HepG2 (cell line): ENCODE results near the gene CS. TPM values are rescaled to one million over a fixed set of nuclear protein-coding genes. Genes with fewer than 3 reads are reported as not detected.

Source experiments
- ARID5B ChIP-seq: IDR thresholded peaks from 2 replicates; pipeline ENCODE4 v1.4.0; 2020; ENCODE audit warnings: mild to moderate bottlenecking, missing genetic modification reagents
- BHLHE40 ChIP-seq: IDR thresholded peaks from 2 replicates; pipeline ENCODE4 v1.6.1; 2011; ENCODE audit warnings: low read length, improper control_type of control experiment
- CBFB ChIP-seq: sonication (generic); formaldehyde crosslinking; IDR thresholded peaks from 2 replicates; pipeline ENCODE4 v1.4.0; 2020; ENCODE audit warnings: missing genetic modification reagents
- FOXO1 ChIP-seq: sonication (generic); formaldehyde crosslinking; IDR thresholded peaks from 2 replicates; pipeline ENCODE4 v1.4.0; 2020; ENCODE audit warnings: missing genetic modification reagents
- GABPA ChIP-seq, 2 experiments: IDR thresholded peaks; 2 replicates each; pipeline ENCODE4 v1.6.1; 2011 to 2016; ENCODE audit warnings: low read depth in 2 of 2, low read length in 1 of 2, missing biosample characterization in 1 of 2, missing genetic modification characterization in 1 of 2
- GFI1 ChIP-seq: sonication (generic); formaldehyde crosslinking; IDR thresholded peaks from 2 replicates; pipeline ENCODE4 v1.5.0; 2020; ENCODE audit warnings: missing genetic modification reagents, mild to moderate bottlenecking, borderline replicate concordance
- IRF2 ChIP-seq: IDR thresholded peaks from 2 replicates; pipeline ENCODE4 v1.6.1; 2018; ENCODE audit warnings: missing genetic modification reagents, missing compliant biosample characterization
- NCOA5 ChIP-seq: sonication (generic); formaldehyde crosslinking; IDR thresholded peaks from 2 replicates; pipeline ENCODE4 v1.4.0; 2020; ENCODE audit warnings: missing genetic modification reagents
- PHF20 ChIP-seq: sonication (generic); formaldehyde crosslinking; IDR thresholded peaks from 2 replicates; pipeline ENCODE4 v1.5.0; 2020; ENCODE audit warnings: mild to moderate bottlenecking, missing genetic modification reagents
- RBFOX2 ChIP-seq: fragments of 200-400 bp; formaldehyde crosslinking; IDR thresholded peaks from 2 replicates; pipeline ENCODE4 v1.6.1; 2017; ENCODE audit warnings: low read depth, mild to moderate bottlenecking, low read length
- RXRB ChIP-seq: IDR thresholded peaks from 2 replicates; pipeline ENCODE4 v1.6.1; 2016; ENCODE audit warnings: borderline replicate concordance, missing genetic modification reagents, missing compliant biosample characterization
- SP1 ChIP-seq, 2 experiments: fragments of 450-650 bp in 1 of 2; sonication (generic) in 1 of 2; formaldehyde crosslinking in 1 of 2; IDR thresholded peaks; 2 replicates each; pipeline versions ENCODE4 v1.4.0 to v1.6.1; 2016 to 2020; ENCODE audit warnings: missing genetic modification reagents in 1 of 2
- SP2 ChIP-seq: sonication (generic); formaldehyde crosslinking; IDR thresholded peaks from 2 replicates; pipeline ENCODE4 v1.5.1; 2020; ENCODE audit warnings: mild to moderate bottlenecking, missing genetic modification reagents
- TBX2 ChIP-seq: sonication (generic); formaldehyde crosslinking; IDR thresholded peaks from 2 replicates; pipeline ENCODE4 v1.5.0; 2020; ENCODE audit warnings: missing genetic modification reagents, mild to moderate bottlenecking, borderline replicate concordance
- ZKSCAN8 ChIP-seq: IDR thresholded peaks from 2 replicates; pipeline ENCODE4 v1.6.1; 2016; ENCODE audit warnings: borderline replicate concordance, missing genetic modification reagents, missing compliant biosample characterization
- ZNF296 ChIP-seq: sonication (generic); formaldehyde crosslinking; conservative IDR thresholded peaks from 2 replicates; pipeline ENCODE4 v1.5.0; 2020; ENCODE audit warnings: mild to moderate bottlenecking, missing genetic modification reagents
- ZNF580 ChIP-seq: IDR thresholded peaks from 2 replicates; pipeline ENCODE4 v1.6.1; 2016; ENCODE audit warnings: low read depth, borderline replicate concordance
- ZNF605 ChIP-seq: sonication (generic); formaldehyde crosslinking; IDR thresholded peaks from 2 replicates; pipeline ENCODE4 v1.8.0; 2022; ENCODE audit warnings: mild to moderate bottlenecking, missing genetic modification reagents
- ZNF607 ChIP-seq: sonication (generic); formaldehyde crosslinking; IDR thresholded peaks from 2 replicates; pipeline ENCODE4 v1.5.1; 2020; ENCODE audit warnings: missing genetic modification reagents, mild to moderate bottlenecking, borderline replicate concordance
- ZNF747 ChIP-seq: sonication (generic); formaldehyde crosslinking; IDR thresholded peaks from 2 replicates; pipeline ENCODE4 v1.8.1; 2023; ENCODE audit warnings: missing genetic modification reagents, mild to moderate bottlenecking, borderline replicate concordance
- polyA plus RNA-seq, 8 experiments: library from polyadenylated mRNA; depleted of rRNA in 3 of 8; stranded (reverse) in 7 of 8; unstranded in 1 of 8; fragments of >200 nt; fragmentation: Illumina TruSeq in 4 of 8; extraction: Trizol in 4 of 8; gene quantifications; 2 replicates each; pipeline versions ENCODE4 v1.2.1 to v1.2.3, GENCODE V29; 2011 to 2016; ENCODE audit warnings: low read depth in 4 of 8, missing spikeins in 1 of 8, mixed read lengths in 1 of 8; ENCODE audit not compliant: insufficient read depth in 1 of 8
- total RNA-seq, 5 experiments: library from RNA; depleted of rRNA; stranded (reverse); fragments of >200 nt; fragmentation: Illumina TruSeq; extraction: Trizol; gene quantifications; 2 replicates each; pipeline ENCODE4 v1.2.3, GENCODE V29; 2016; ENCODE audit warnings: low read depth in 1 of 5
- TF ChIP-seq, protein P1 (sequence below): fragments of 450-650 bp; IDR thresholded peaks from 2 replicates; pipeline ENCODE4 v1.6.1; 2016
- TF ChIP-seq, protein P2 (sequence below): IDR thresholded peaks from 2 replicates; pipeline ENCODE4 v1.6.1; 2016; ENCODE audit warnings: missing genetic modification reagents, missing compliant biosample characterization
- TF ChIP-seq, protein P3 (sequence below): sonication (generic); formaldehyde crosslinking; IDR thresholded peaks from 2 replicates; pipeline ENCODE4 v1.5.0; 2020; ENCODE audit warnings: missing genetic modification reagents

The CS gene
- total and polyA plus RNA-seq, 2 of the 13 experiments (the other 11 are each of a cell fraction or from before 2014, with no cell fraction given), result 173 to 175 TPM

GRCh38 chr12:56224102-56224701 is 75.9 kb downstream of the CS start, which contains the start of gene NABP2 (continued):
- TF ChIP-seq CBFB (peak; percentile 50; the same call in 1 of the 2 replicates), ARID5B (CRISPR knock-in tag) (peak; percentile 43; the same call in 1 of the 2 replicates), NCOA5 (CRISPR knock-in tag) (no peak), ZNF607 (CRISPR knock-in tag) (0 out of 2 replicates have a peak, but pooled peaks have one; percentile 55), BHLHE40 (peak; percentile 60), RBFOX2 (peak; percentile 74), SP2 (CRISPR knock-in tag) (peak; percentile 92), GFI1 (CRISPR knock-in tag) (0 out of 2 replicates have a peak, but pooled peaks have one; percentile 31), SP1 (IDR thresholded peaks at IDR 0.05) (no peak), SP1 (CRISPR knock-in tag; IDR thresholded peaks at IDR 0.05) (peak; percentile 55; the same call in 1 of the 2 replicates), FOXO1 (CRISPR knock-in tag) (0 out of 2 replicates have a peak, but pooled peaks have one; percentile 36), GABPA (IDR thresholded peaks at IDR 0.05; ENCODE audit: low read depth, low read length) (peak; percentile 84), GABPA (CRISPR knock-in tag; IDR thresholded peaks at IDR 0.05; ENCODE audit: low read depth) (peak; percentile 90), ZNF747 (CRISPR knock-in tag) (0 out of 2 replicates have a peak, but pooled peaks have one; percentile 28), ZNF605 (peak; percentile 92), ZKSCAN8 (CRISPR knock-in tag) (no peak), PHF20 (CRISPR knock-in tag) (peak; percentile 79), ZNF580 (CRISPR knock-in tag) (0 out of 2 replicates have a peak, but pooled peaks have one; percentile 27), TBX2 (CRISPR knock-in tag) (peak; percentile 71; the same call in 1 of the 2 replicates), RXRB (CRISPR knock-in tag) (peak; percentile 33; the same call in 1 of the 2 replicates), IRF2 (CRISPR knock-in tag) (peak; percentile 22; the same call in 1 of the 2 replicates), ZNF296 (CRISPR knock-in tag) (no peak)
- TF ChIP-seq, protein P1, sequence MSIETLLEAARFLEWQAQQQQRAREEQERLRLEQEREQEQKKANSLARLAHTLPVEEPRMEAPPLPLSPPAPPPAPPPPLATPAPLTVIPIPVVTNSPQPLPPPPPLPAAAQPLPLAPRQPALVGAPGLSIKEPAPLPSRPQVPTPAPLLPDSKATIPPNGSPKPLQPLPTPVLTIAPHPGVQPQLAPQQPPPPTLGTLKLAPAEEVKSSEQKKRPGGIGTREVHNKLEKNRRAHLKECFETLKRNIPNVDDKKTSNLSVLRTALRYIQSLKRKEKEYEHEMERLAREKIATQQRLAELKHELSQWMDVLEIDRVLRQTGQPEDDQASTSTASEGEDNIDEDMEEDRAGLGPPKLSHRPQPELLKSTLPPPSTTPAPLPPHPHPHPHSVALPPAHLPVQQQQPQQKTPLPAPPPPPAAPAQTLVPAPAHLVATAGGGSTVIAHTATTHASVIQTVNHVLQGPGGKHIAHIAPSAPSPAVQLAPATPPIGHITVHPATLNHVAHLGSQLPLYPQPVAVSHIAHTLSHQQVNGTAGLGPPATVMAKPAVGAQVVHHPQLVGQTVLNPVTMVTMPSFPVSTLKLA, result peak; percentile 60
- TF ChIP-seq, protein P2, sequence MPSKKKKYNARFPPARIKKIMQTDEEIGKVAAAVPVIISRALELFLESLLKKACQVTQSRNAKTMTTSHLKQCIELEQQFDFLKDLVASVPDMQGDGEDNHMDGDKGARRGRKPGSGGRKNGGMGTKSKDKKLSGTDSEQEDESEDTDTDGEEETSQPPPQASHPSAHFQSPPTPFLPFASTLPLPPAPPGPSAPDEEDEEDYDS (CRISPR knock-in tag), result no peak
- TF ChIP-seq, protein P3, sequence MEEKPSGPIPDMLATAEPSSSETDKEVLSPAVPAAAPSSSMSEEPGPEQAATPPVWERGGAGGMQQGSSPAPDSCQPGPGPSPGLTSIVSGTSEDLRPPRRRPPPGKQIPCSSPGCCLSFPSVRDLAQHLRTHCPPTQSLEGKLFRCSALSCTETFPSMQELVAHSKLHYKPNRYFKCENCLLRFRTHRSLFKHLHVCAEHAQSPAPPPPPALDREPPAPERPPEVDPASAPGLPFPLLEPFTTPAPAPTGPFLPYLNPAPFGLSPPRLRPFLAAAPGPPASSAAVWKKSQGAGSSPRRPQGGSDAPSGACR (CRISPR knock-in tag), result no peak
